K562 (cell line): ENCODE results near the gene TRPV5. TPM values are rescaled to one million over a fixed set of nuclear protein-coding genes. Genes with fewer than 3 reads are reported as not detected.
A peak's percentile ranks its signal among the peaks of the same experiment; 100 is the strongest.

ENCODE experiments used
- ETV6 ChIP-seq, 3 experiments: fragments of 150-350 bp in 1 of 3; sonication (generic) in 1 of 3; formaldehyde crosslinking in 1 of 3; IDR thresholded peaks; 2 replicates each; pipeline versions ENCODE4 v1.6.1 to v1.8.0; 2014 to 2022; ENCODE audit warnings: borderline replicate concordance in 2 of 3, low read depth in 2 of 3, antibody characterized with exemption in 1 of 3, low read length in 1 of 3, mild to moderate bottlenecking in 1 of 3, missing genetic modification reagents in 1 of 3
- FOXK1 ChIP-seq: sonication (generic); formaldehyde crosslinking; IDR thresholded peaks from 2 replicates; pipeline ENCODE4 v1.8.0; 2022; ENCODE audit warnings: missing genetic modification reagents, mild to moderate bottlenecking, borderline replicate concordance
- FOXM1 ChIP-seq, 2 experiments: fragments of 450-650 bp in 1 of 2; sonication (generic) in 1 of 2; formaldehyde crosslinking in 1 of 2; IDR thresholded peaks; 2 replicates each; pipeline versions ENCODE4 v1.6.1 to v1.9.0; 2017 to 2022; ENCODE audit warnings: low read depth in 2 of 2, mild to moderate bottlenecking in 2 of 2, missing genetic modification reagents in 1 of 2, moderate library complexity in 1 of 2
- GATAD2A ChIP-seq: fragments of 450-650 bp; IDR thresholded peaks from 2 replicates; pipeline ENCODE4 v1.6.1; 2017
- KDM1A ChIP-seq, 2 experiments: fragments of 450-650 bp; IDR thresholded peaks; 2 replicates each; pipeline ENCODE4 v1.6.1; 2016; ENCODE audit warnings: mild to moderate bottlenecking in 2 of 2
- NEUROD1 ChIP-seq: fragments of 150-350 bp; IDR thresholded peaks from 2 replicates; pipeline ENCODE4 v1.6.1; 2014; ENCODE audit warnings: borderline replicate concordance, low read length, low read depth; ENCODE audit not compliant: partially characterized antibody
- RAD21 ChIP-seq, 2 experiments: fragments of 250-450 bp in 1 of 2; fragments of 450-650 bp in 1 of 2; sonication (Bioruptor Pico) in 1 of 2; formaldehyde crosslinking in 1 of 2; IDR thresholded peaks in 1 of 2; conservative IDR thresholded peaks in 1 of 2; 2 replicates each; pipeline versions ENCODE4 v1.4.0 to v1.8.0; 2020 to 2022; ENCODE audit warnings: mild to moderate bottlenecking in 2 of 2, moderate library complexity in 1 of 2
- RBM39 ChIP-seq: fragments of 200-400 bp; formaldehyde crosslinking; optimal IDR thresholded peaks from 2 replicates; pipeline ENCODE3; 2018; ENCODE audit warnings: low read depth, low read length
- SMC3 ChIP-seq: conservative IDR thresholded peaks from 2 replicates; pipeline ENCODE4 v1.6.1; 2011; ENCODE audit warnings: low read depth, low read length, improper control_type of control experiment; ENCODE audit not compliant: insufficient read depth
- ZNF24 ChIP-seq: fragments of 450-650 bp; IDR thresholded peaks from 2 replicates; pipeline ENCODE4 v1.6.1; 2016
- polyA plus RNA-seq, 8 experiments: library from polyadenylated mRNA; depleted of rRNA in 4 of 8; stranded (reverse) in 5 of 8; unstranded in 3 of 8; fragments of >200 nt; fragmentation: Nextera tagmentation in 2 of 8; fragmentation: Illumina TruSeq in 1 of 8; extraction: Ambion mirVana in 2 of 8; extraction: Trizol in 1 of 8; gene quantifications; 2 replicates each; pipeline versions ENCODE4 v1.2.1 to v1.2.3, GENCODE V29; 2011 to 2014; ENCODE audit warnings: inconsistent platforms in 1 of 8, missing spikeins in 1 of 8
- total RNA-seq, 7 experiments: library from RNA; depleted of rRNA in 6 of 7; stranded (reverse); fragments of >200 nt in 6 of 7; fragmentation: Illumina TruSeq in 2 of 7; extraction: Trizol in 2 of 7; gene quantifications; 2 replicates each; pipeline versions ENCODE4 v1.2.1 to v1.2.3, GENCODE V29; 2011 to 2021; ENCODE audit warnings: low replicate concordance in 1 of 7
- TF ChIP-seq, protein P1 (sequence below): sonication (generic); formaldehyde crosslinking; IDR thresholded peaks from 2 replicates; pipeline ENCODE4 v1.8.1; 2023; ENCODE audit warnings: mild to moderate bottlenecking, missing genetic modification reagents
- TF ChIP-seq, protein P2 (sequence below): sonication (generic); formaldehyde crosslinking; IDR thresholded peaks from 2 replicates; pipeline ENCODE4 v1.8.0; 2022; ENCODE audit warnings: missing genetic modification reagents, mild to moderate bottlenecking, borderline replicate concordance
- TF ChIP-seq, protein P3 (sequence below): fragments of 450-650 bp; formaldehyde crosslinking; IDR thresholded peaks from 2 replicates; pipeline ENCODE4 v1.4.0; 2020; ENCODE audit warnings: mild to moderate bottlenecking, moderate library complexity
- TF ChIP-seq, protein P4 (sequence below): fragments of 450-650 bp; IDR thresholded peaks from 2 replicates; pipeline ENCODE4 v1.7.0; 2016; ENCODE audit warnings: borderline replicate concordance
- TF ChIP-seq, protein P5 (sequence below), 3 experiments: IDR thresholded peaks in 2 of 3; conservative IDR thresholded peaks in 1 of 3; 2 replicates each; pipeline ENCODE4 v1.5.1; 2011 to 2012; ENCODE audit warnings: low read length in 3 of 3, mild to moderate bottlenecking in 3 of 3, control low read depth in 2 of 3, improper control_type of control experiment in 1 of 3, inconsistent platforms in 1 of 3, low read depth in 1 of 3, mixed read lengths in 1 of 3, moderate library complexity in 1 of 3; ENCODE audit not compliant: insufficient read depth in 2 of 3

The TRPV5 gene
- total and polyA plus RNA-seq, 9 of the 15 experiments (the other 6 are each of a cell fraction or from before 2014, with no cell fraction given), result not detected

DNA sequence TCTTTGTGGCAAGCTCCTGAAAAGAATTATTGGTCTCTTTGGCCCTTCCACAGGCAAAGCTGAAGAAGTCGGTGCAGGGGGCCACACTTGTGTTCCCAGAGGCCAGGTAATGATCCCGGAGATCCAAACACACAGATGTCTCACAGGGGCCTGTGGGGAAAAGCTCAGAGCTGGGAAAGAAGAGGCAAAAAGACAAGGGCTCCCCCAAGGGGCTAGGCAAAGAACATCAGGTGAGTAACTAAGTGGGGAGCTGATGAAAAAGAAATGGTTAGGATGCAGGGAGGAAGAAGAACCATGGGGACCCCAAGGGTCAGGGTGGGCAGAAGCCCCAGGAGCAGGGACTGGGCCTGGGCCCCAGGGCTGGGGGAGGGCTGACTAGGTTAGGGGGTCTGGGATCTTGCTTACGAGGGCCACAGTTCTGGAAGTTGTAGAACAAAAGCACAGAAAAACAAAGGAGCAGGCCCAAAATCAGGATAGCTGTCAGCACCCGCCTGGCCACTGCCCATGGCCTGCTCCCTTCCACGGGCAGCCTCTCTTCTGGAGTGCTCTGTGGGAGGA, 27.5 kb upstream of the TRPV5 start (continued):
- TF ChIP-seq, protein P1, sequence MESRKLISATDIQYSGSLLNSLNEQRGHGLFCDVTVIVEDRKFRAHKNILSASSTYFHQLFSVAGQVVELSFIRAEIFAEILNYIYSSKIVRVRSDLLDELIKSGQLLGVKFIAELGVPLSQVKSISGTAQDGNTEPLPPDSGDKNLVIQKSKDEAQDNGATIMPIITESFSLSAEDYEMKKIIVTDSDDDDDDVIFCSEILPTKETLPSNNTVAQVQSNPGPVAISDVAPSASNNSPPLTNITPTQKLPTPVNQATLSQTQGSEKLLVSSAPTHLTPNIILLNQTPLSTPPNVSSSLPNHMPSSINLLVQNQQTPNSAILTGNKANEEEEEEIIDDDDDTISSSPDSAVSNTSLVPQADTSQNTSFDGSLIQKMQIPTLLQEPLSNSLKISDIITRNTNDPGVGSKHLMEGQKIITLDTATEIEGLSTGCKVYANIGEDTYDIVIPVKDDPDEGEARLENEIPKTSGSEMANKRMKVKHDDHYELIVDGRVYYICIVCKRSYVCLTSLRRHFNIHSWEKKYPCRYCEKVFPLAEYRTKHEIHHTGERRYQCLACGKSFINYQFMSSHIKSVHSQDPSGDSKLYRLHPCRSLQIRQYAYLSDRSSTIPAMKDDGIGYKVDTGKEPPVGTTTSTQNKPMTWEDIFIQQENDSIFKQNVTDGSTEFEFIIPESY (CRISPR knock-in tag), result 0 out of 2 replicates have a peak, but pooled peaks have one; percentile 24
- TF ChIP-seq, protein P2, sequence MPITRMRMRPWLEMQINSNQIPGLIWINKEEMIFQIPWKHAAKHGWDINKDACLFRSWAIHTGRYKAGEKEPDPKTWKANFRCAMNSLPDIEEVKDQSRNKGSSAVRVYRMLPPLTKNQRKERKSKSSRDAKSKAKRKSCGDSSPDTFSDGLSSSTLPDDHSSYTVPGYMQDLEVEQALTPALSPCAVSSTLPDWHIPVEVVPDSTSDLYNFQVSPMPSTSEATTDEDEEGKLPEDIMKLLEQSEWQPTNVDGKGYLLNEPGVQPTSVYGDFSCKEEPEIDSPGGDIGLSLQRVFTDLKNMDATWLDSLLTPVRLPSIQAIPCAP (CRISPR knock-in tag), result 0 out of 2 replicates have a peak, but pooled peaks have one; percentile 71
- TF ChIP-seq RAD21 (CRISPR knock-in tag; conservative IDR thresholded peaks at IDR 0.05 in 1 of 2, IDR thresholded peaks at IDR 0.05 in 1 of 2), result peak; percentile 54 to 82
- TF ChIP-seq, protein P3, sequence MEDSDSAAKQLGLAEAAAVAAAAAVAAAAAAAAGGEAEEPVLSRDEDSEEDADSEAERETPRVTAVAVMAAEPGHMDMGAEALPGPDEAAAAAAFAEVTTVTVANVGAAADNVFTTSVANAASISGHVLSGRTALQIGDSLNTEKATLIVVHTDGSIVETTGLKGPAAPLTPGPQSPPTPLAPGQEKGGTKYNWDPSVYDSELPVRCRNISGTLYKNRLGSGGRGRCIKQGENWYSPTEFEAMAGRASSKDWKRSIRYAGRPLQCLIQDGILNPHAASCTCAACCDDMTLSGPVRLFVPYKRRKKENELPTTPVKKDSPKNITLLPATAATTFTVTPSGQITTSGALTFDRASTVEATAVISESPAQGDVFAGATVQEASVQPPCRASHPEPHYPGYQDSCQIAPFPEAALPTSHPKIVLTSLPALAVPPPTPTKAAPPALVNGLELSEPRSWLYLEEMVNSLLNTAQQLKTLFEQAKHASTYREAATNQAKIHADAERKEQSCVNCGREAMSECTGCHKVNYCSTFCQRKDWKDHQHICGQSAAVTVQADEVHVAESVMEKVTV (CRISPR knock-in tag), result 0 out of 2 replicates have a peak, but pooled peaks have one; percentile 6
- TF ChIP-seq ETV6 (IDR thresholded peaks at IDR 0.05; ENCODE audit: borderline replicate concordance in 1 of 2, low read depth in 2 of 2, low read length in 1 of 2), result no peak
- 0 out of 2 replicates have a peak, but pooled peaks have one; percentile 28 for TF ChIP-seq ETV6 (CRISPR knock-in tag; IDR thresholded peaks at IDR 0.05; ENCODE audit: borderline replicate concordance)
- TF ChIP-seq NEUROD1, result peak; percentile 14
- 0 out of 2 replicates have a peak, but pooled peaks have one; percentile 31 for TF ChIP-seq FOXK1
- TF ChIP-seq GATAD2A, result no peak
- TF ChIP-seq KDM1A (IDR thresholded peaks at IDR 0.05), result 0 out of 4 replicates have a peak, but pooled peaks of 1 of the 2 experiments have one; percentile 43
- TF ChIP-seq ZNF24, result no peak
- peak; percentile 58 for TF ChIP-seq RBM39
- TF ChIP-seq, protein P4, sequence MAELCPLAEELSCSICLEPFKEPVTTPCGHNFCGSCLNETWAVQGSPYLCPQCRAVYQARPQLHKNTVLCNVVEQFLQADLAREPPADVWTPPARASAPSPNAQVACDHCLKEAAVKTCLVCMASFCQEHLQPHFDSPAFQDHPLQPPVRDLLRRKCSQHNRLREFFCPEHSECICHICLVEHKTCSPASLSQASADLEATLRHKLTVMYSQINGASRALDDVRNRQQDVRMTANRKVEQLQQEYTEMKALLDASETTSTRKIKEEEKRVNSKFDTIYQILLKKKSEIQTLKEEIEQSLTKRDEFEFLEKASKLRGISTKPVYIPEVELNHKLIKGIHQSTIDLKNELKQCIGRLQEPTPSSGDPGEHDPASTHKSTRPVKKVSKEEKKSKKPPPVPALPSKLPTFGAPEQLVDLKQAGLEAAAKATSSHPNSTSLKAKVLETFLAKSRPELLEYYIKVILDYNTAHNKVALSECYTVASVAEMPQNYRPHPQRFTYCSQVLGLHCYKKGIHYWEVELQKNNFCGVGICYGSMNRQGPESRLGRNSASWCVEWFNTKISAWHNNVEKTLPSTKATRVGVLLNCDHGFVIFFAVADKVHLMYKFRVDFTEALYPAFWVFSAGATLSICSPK, result 0 out of 2 replicates have a peak, but pooled peaks have one; percentile 22
- peak; percentile 16; the same call in 1 of the 2 replicates for TF ChIP-seq SMC3
- TF ChIP-seq, protein P5, sequence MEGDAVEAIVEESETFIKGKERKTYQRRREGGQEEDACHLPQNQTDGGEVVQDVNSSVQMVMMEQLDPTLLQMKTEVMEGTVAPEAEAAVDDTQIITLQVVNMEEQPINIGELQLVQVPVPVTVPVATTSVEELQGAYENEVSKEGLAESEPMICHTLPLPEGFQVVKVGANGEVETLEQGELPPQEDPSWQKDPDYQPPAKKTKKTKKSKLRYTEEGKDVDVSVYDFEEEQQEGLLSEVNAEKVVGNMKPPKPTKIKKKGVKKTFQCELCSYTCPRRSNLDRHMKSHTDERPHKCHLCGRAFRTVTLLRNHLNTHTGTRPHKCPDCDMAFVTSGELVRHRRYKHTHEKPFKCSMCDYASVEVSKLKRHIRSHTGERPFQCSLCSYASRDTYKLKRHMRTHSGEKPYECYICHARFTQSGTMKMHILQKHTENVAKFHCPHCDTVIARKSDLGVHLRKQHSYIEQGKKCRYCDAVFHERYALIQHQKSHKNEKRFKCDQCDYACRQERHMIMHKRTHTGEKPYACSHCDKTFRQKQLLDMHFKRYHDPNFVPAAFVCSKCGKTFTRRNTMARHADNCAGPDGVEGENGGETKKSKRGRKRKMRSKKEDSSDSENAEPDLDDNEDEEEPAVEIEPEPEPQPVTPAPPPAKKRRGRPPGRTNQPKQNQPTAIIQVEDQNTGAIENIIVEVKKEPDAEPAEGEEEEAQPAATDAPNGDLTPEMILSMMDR (IDR thresholded peaks at IDR 0.05 in 2 of 3, conservative IDR thresholded peaks at IDR 0.05 in 1 of 3; ENCODE audit: insufficient read depth in 2 of 3, low read depth in 1 of 3, low read length in 3 of 3), result peak; percentile 85 to 89 (median 87)
- TF ChIP-seq FOXM1 (IDR thresholded peaks at IDR 0.05; ENCODE audit: low read depth), result no peak
- TF ChIP-seq FOXM1 (CRISPR knock-in tag; IDR thresholded peaks at IDR 0.05; ENCODE audit: low read depth), result 0 out of 2 replicates have a peak, but pooled peaks have one; percentile 14
